HEK293 (cell line): Measurements from ENCODE around the gene CNN2.
A peak's percentile ranks its signal among the peaks of the same experiment; 100 is the strongest.

ENCODE experiments used
- CTCF ChIA-PET: fragments of 350-600 bp; formaldehyde crosslinking; extraction: SDS; loops from one replicate; lab custom pipeline; 2021; ENCODE audit warnings: antibody characterized with exemption; lab: Yijun Ruan, JAX
- POLR2A ChIA-PET: fragments of 300-600 bp; formaldehyde crosslinking; extraction: SDS; loops from one replicate; lab custom pipeline; 2020; ENCODE audit warnings: antibody characterized with exemption, inconsistent platforms; lab: Yijun Ruan, JAX
- H3K27ac ChIP-seq: fragments of 200-500 bp; sonication (Bioruptor generic); 2 replicates; pipeline ENCODE4 v1.5.1; 2014; ENCODE audit warnings: low read depth, low read length, control low read depth, inconsistent platforms; ENCODE audit errors: extremely low read depth
- H3K36me3 ChIP-seq, 2 experiments: fragments of 200-500 bp in 1 of 2; sonication (Bioruptor generic) in 1 of 2; 1 replicate in 1 of 2; 2 replicates in 1 of 2; pipeline ENCODE4 v1.5.1; 2014 to 2017; ENCODE audit warnings: inconsistent platforms in 2 of 2, low read length in 2 of 2; ENCODE audit not compliant: control insufficient read depth in 2 of 2, insufficient read depth in 1 of 2
- H3K4me1 ChIP-seq: fragments of 200-500 bp; sonication (Bioruptor generic); 2 replicates; pipeline ENCODE4 v1.5.1; 2014; ENCODE audit warnings: mild to moderate bottlenecking, low read length, inconsistent platforms; ENCODE audit not compliant: control insufficient read depth, insufficient read depth
- H3K4me3 ChIP-seq: 2 replicates; pipeline ENCODE4 v1.5.1; 2011; ENCODE audit warnings: low read depth, mild to moderate bottlenecking, control low read depth, low read length, moderate library complexity
- H3K9me3 ChIP-seq: fragments of 200-500 bp; sonication (Bioruptor generic); 2 replicates; pipeline ENCODE4 v1.5.1; 2014; ENCODE audit warnings: low read depth, low read length, inconsistent platforms; ENCODE audit not compliant: control insufficient read depth, insufficient read depth
- HOXA7 ChIP-seq: sonication (generic); formaldehyde crosslinking; IDR thresholded peaks from 2 replicates; pipeline ENCODE4 v1.8.1; 2022; ENCODE audit warnings: missing genetic modification reagents, borderline replicate concordance
- OSR2 ChIP-seq: fragments of 450-650 bp; formaldehyde crosslinking; IDR thresholded peaks from 2 replicates; pipeline ENCODE4 v1.5.1; 2016; ENCODE audit warnings: missing biosample characterization, missing genetic modification characterization
- PRDM1 ChIP-seq: fragments of 450-650 bp; formaldehyde crosslinking; IDR thresholded peaks from 2 replicates; pipeline ENCODE4; 2016; ENCODE audit warnings: missing biosample characterization, missing genetic modification characterization
- RBAK ChIP-seq: fragments of 450-650 bp; formaldehyde crosslinking; IDR thresholded peaks from 2 replicates; pipeline ENCODE4 v1.5.1; 2016; ENCODE audit warnings: missing biosample characterization, missing genetic modification characterization
- SP3 ChIP-seq: fragments of 450-650 bp; formaldehyde crosslinking; IDR thresholded peaks from 2 replicates; pipeline ENCODE4 v1.5.1; 2016; ENCODE audit warnings: missing biosample characterization, missing genetic modification characterization
- ZBTB21 ChIP-seq: fragments of 450-650 bp; formaldehyde crosslinking; IDR thresholded peaks from 2 replicates; pipeline ENCODE4 v1.5.1; 2017; ENCODE audit warnings: missing biosample characterization, missing genetic modification characterization
- ZBTB44 ChIP-seq: fragments of 450-650 bp; IDR thresholded peaks from 2 replicates; pipeline ENCODE4 v1.5.1; 2018; ENCODE audit warnings: missing biosample characterization, mild to moderate bottlenecking, missing genetic modification characterization
- ZBTB8A ChIP-seq: fragments of 450-650 bp; formaldehyde crosslinking; IDR thresholded peaks from 2 replicates; pipeline ENCODE4 v1.5.1; 2016; ENCODE audit warnings: missing biosample characterization, missing genetic modification characterization
- ZFP37 ChIP-seq: fragments of 450-650 bp; formaldehyde crosslinking; IDR thresholded peaks from 2 replicates; pipeline ENCODE4 v1.5.1; 2016; ENCODE audit warnings: missing biosample characterization, missing genetic modification characterization
- ZNF112 ChIP-seq: fragments of 450-650 bp; formaldehyde crosslinking; IDR thresholded peaks from 2 replicates; pipeline ENCODE4 v1.5.0; 2017; ENCODE audit warnings: missing biosample characterization, missing genetic modification characterization
- ZNF16 ChIP-seq: fragments of 450-650 bp; formaldehyde crosslinking; IDR thresholded peaks from 2 replicates; pipeline ENCODE4 v1.5.1; 2016; ENCODE audit warnings: low read depth, missing biosample characterization, missing genetic modification characterization
- ZNF19 ChIP-seq: fragments of 450-650 bp; formaldehyde crosslinking; IDR thresholded peaks from 2 replicates; pipeline ENCODE4; 2016; ENCODE audit warnings: missing biosample characterization, missing genetic modification characterization, low read depth
- ZNF24 ChIP-seq: fragments of 450-650 bp; formaldehyde crosslinking; IDR thresholded peaks from 2 replicates; pipeline ENCODE4 v1.5.1; 2016; ENCODE audit warnings: missing biosample characterization, missing genetic modification characterization
- ZNF292 ChIP-seq: fragments of 450-650 bp; formaldehyde crosslinking; IDR thresholded peaks from 2 replicates; pipeline ENCODE4 v1.5.1; 2016; ENCODE audit warnings: low read depth, missing biosample characterization, missing genetic modification characterization, borderline replicate concordance
- ZNF362 ChIP-seq: fragments of 450-650 bp; formaldehyde crosslinking; IDR thresholded peaks from 2 replicates; pipeline ENCODE4 v1.5.1; 2016; ENCODE audit warnings: missing biosample characterization, missing genetic modification characterization
- ZNF449 ChIP-seq: fragments of 450-650 bp; formaldehyde crosslinking; IDR thresholded peaks from 2 replicates; pipeline ENCODE4 v1.5.1; 2017; ENCODE audit warnings: missing biosample characterization, mild to moderate bottlenecking, missing genetic modification characterization, moderate library complexity
- ZNF521 ChIP-seq: fragments of 450-650 bp; formaldehyde crosslinking; IDR thresholded peaks from 2 replicates; pipeline ENCODE4 v1.5.1; 2017; ENCODE audit warnings: missing biosample characterization, mild to moderate bottlenecking, missing genetic modification characterization
- ZNF549 ChIP-seq: fragments of 450-650 bp; IDR thresholded peaks from 2 replicates; pipeline ENCODE4 v1.5.1; 2018; ENCODE audit warnings: missing biosample characterization, missing genetic modification characterization, mild to moderate bottlenecking, inconsistent platforms, moderate library complexity
- ZNF624 ChIP-seq: fragments of 450-650 bp; formaldehyde crosslinking; IDR thresholded peaks from 2 replicates; pipeline ENCODE4 v1.5.1; 2017; ENCODE audit warnings: missing biosample characterization, missing genetic modification characterization
- ZNF707 ChIP-seq: fragments of 450-650 bp; formaldehyde crosslinking; IDR thresholded peaks from 2 replicates; pipeline ENCODE4 v1.5.1; 2016; ENCODE audit warnings: missing biosample characterization, missing genetic modification characterization
- ZNF76 ChIP-seq: fragments of 450-650 bp; formaldehyde crosslinking; IDR thresholded peaks from 2 replicates; pipeline ENCODE4; 2016; ENCODE audit warnings: low read depth, missing biosample characterization, missing genetic modification characterization, borderline replicate concordance
- ZNF776 ChIP-seq: fragments of 450-650 bp; formaldehyde crosslinking; IDR thresholded peaks from 2 replicates; pipeline ENCODE4 v1.5.0; 2017; ENCODE audit warnings: missing biosample characterization, missing genetic modification characterization, borderline replicate concordance
- TF ChIP-seq, protein P1 (sequence below): fragments of 450-650 bp; formaldehyde crosslinking; IDR thresholded peaks from 2 replicates; pipeline ENCODE4 v1.5.1; 2016; ENCODE audit warnings: missing biosample characterization, missing genetic modification characterization

The CNN2 gene

GRCh38 chr19:1068009-1069001 lies 41.9 kb downstream of the CNN2 start (continued):
- no peak for TF ChIP-seq ZFP37
- no peak for TF ChIP-seq ZNF76 (tag by site-specific recombination)
- TF ChIP-seq ZBTB8A, result no peak
- TF ChIP-seq, protein P1, sequence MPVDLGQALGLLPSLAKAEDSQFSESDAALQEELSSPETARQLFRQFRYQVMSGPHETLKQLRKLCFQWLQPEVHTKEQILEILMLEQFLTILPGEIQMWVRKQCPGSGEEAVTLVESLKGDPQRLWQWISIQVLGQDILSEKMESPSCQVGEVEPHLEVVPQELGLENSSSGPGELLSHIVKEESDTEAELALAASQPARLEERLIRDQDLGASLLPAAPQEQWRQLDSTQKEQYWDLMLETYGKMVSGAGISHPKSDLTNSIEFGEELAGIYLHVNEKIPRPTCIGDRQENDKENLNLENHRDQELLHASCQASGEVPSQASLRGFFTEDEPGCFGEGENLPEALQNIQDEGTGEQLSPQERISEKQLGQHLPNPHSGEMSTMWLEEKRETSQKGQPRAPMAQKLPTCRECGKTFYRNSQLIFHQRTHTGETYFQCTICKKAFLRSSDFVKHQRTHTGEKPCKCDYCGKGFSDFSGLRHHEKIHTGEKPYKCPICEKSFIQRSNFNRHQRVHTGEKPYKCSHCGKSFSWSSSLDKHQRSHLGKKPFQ (tag by site-specific recombination), result no peak
- TF ChIP-seq, all 188 proteins: peak for 10

DNA sequence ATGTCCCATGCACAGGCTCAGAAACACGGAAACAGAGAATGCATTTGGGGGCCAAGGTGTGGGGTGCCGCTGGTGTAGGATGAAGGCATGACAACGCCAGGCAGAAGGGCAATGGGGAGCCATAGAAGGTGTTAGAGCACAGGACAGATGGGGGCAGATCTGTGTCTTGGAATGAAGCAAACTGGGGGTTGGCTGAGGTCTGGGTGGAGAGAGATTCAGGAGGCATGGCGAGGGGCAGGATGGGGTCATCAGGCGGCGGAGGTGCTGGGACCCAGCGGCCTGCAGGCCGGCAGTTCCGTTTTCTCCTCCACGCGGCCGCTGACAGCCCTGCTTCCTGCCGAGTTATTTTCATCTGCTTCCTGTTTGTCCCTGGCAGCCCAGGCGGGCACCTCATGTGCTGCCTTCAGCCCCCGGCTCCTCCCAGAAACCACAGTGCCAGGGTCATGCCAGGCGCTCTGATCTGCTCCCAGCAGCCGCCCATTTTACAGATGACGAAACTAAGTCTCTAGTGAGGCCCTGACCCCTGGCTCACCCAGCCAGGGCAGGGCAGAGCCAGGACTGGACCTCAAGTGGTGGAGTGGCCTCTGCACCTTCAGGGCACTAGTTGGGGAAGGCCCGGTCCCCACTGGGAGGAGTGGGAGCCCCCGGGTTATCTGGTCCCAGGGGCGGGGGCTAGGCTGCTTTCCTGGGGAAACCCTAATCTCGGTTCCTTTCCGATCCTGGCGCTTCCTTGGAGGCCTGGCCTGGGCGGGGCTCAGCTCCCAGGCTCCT lies 42.8 kb downstream of the CNN2 start:
- no peak overlapping the region for H3K4me3 ChIP-seq
- no peak overlapping the region for H3K27ac ChIP-seq
- no peaks in the 10 kb centered on the region for H3K36me3 ChIP-seq
- peaks cover 2% of the 10 kb centered on the region; the same call in 1 of the 2 replicates for H3K4me1 ChIP-seq
- CTCF ChIA-PET, result no interaction called here
- no peaks in the 10 kb centered on the region for H3K9me3 ChIP-seq
- POLR2A ChIA-PET, result no interaction called here
- TF ChIP-seq ZBTB21 (tag by site-specific recombination) (no peak), ZNF112 (tag by site-specific recombination) (no peak), ZNF549 (tag by site-specific recombination) (no peak), ZNF624 (tag by site-specific recombination) (no peak), ZNF16 (tag by site-specific recombination) (peak; percentile 97), RBAK (tag by site-specific recombination) (no peak), ZNF449 (tag by site-specific recombination) (no peak), ZNF362 (tag by site-specific recombination) (no peak), OSR2 (tag by site-specific recombination) (no peak), ZNF707 (tag by site-specific recombination) (no peak), ZNF24 (no peak), ZNF292 (tag by site-specific recombination) (no peak), HOXA7 (no peak), ZNF19 (tag by site-specific recombination) (no peak), ZBTB44 (tag by site-specific recombination) (no peak), ZNF776 (tag by site-specific recombination) (no peak), PRDM1 (tag by site-specific recombination) (no peak), ZNF521 (tag by site-specific recombination) (no peak), SP3 (tag by site-specific recombination) (no peak)
